A375 (cell line): ENCODE measurements around the gene LRRC71. TPM values are rescaled to one million over a fixed set of nuclear protein-coding genes. Genes with fewer than 3 reads are reported as not detected.

Experiments
- small RNA-seq: library from RNA; depleted of rRNA; stranded (forward); fragments of <200 nt; gene quantifications from one replicate; pipeline ENCODE3, GENCODE V24; 2014
- total RNA-seq: library from RNA; depleted of rRNA; stranded (reverse); fragments of >200 nt; shearing (Covaris generic); gene quantifications from 2 replicates; pipeline ENCODE4 v1.2.3, GENCODE V29; 2014; rRNA removed

Gene LRRC71
- total RNA-seq: not detected in 2 replicates

GRCh38 chr1:156920233-156921052 lies at the start of gene LRRC71:
LRRC71 (plus strand) TSS chr1:156920632; CDS start chr1:156920804, 172 bp downstream.

GRCh38 chr1:156893048-156893953 lies 27.1 kb upstream of the LRRC71 start, which contains the start of gene PEAR1:
PEAR1 (plus strand) TSS chr1:156893718; CDS start chr1:156903927, 10,209 bp downstream.

Small RNA genes lying within 50 kb of the gene (small RNA-seq; reads per million reads assigned to genes)
- gene MIR765: not detected

Other genes starting within 250 kb of the LRRC71 start
- 47.5 and 50.1 TPM in 2 replicates for gene NES, start 243.2 kb upstream of the LRRC71 start, total RNA-seq
- gene CRABP2, start 215.0 kb upstream of the LRRC71 start, total RNA-seq: 1.8 and 2.6 TPM in 2 replicates
- gene METTL25B, start 192.2 kb upstream of the LRRC71 start, total RNA-seq: 28.6 and 47.5 TPM in 2 replicates
- 44.0 and 46.3 TPM in 2 replicates for gene ISG20L2, start 191.9 kb upstream of the LRRC71 start, total RNA-seq
- 263 and 271 TPM in 2 replicates for gene MRPL24, start 179.5 kb upstream of the LRRC71 start, total RNA-seq
- gene HDGF, start 169.0 kb upstream of the LRRC71 start, total RNA-seq: 661 and 664 TPM in 2 replicates
- gene PRCC, start 153.1 kb upstream of the LRRC71 start, total RNA-seq: 71.5 and 86.6 TPM in 2 replicates
- 1.0 and 1.8 TPM in 2 replicates for gene SH2D2A, start 103.8 kb upstream of the LRRC71 start, total RNA-seq
- 0.05 TPM in 1 of 2 replicates, not detected in the other for gene INSRR, start 61.5 kb upstream of the LRRC71 start, total RNA-seq
- 0.91 and 1.1 TPM in 2 replicates for gene NTRK1, start 59.8 kb upstream of the LRRC71 start, total RNA-seq
- gene PEAR1, start 26.9 kb upstream of the LRRC71 start, total RNA-seq: 0.49 and 1.7 TPM in 2 replicates
- 35.0 and 50.0 TPM in 2 replicates for gene ARHGEF11, start 125.1 kb downstream of the LRRC71 start, total RNA-seq
- not detected in 2 replicates for gene ETV3L, start 179.2 kb downstream of the LRRC71 start, total RNA-seq
- gene ETV3, start 217.8 kb downstream of the LRRC71 start, total RNA-seq: 30.1 and 33.1 TPM in 2 replicates